IPS DF 6.9 (cell line): Measurements from ENCODE around the gene SAMD8.

Experiments
- DNase-seq: peaks from one replicate; pipeline ENCODE4 v3.0.0-alpha.2; 2013; ENCODE audit warnings: low read depth, low spot score
- H3K27ac ChIP-seq: one replicate; pipeline ENCODE4 v1.5.1; 2013; ENCODE audit warnings: low read length, control low read depth
- H3K27me3 ChIP-seq: 2 replicates; pipeline ENCODE4 v1.6.1; 2013; ENCODE audit warnings: mild to moderate bottlenecking, low read length; ENCODE audit not compliant: control insufficient read depth, insufficient read depth
- H3K36me3 ChIP-seq: 2 replicates; pipeline ENCODE4 v1.6.1; 2013; ENCODE audit warnings: low read length; ENCODE audit not compliant: control insufficient read depth, insufficient read depth
- H3K4me1 ChIP-seq: 2 replicates; pipeline ENCODE4 v1.6.1; 2013; ENCODE audit warnings: low read length; ENCODE audit not compliant: control insufficient read depth, insufficient read depth
- H3K4me3 ChIP-seq: 2 replicates; pipeline ENCODE4 v1.5.1; 2013; ENCODE audit warnings: mild to moderate bottlenecking, low read length
- H3K9me3 ChIP-seq: 2 replicates; pipeline ENCODE4 v1.6.1; 2013; ENCODE audit warnings: low read length, inconsistent platforms; ENCODE audit not compliant: control insufficient read depth, insufficient read depth
- WGBS: extraction: QIAGEN DNeasy Blood & Tissue Kit; methylation state at CpG from one replicate; pipeline ENCODE4 v1.1.7; 2013; ENCODE audit warnings: mixed read lengths, missing lambda C conversion rate; ENCODE audit not compliant: insufficient read length, insufficient coverage; 5-methylcytosine and 5-hydroxymethylcytosine counted together

The SAMD8 gene

DNA sequence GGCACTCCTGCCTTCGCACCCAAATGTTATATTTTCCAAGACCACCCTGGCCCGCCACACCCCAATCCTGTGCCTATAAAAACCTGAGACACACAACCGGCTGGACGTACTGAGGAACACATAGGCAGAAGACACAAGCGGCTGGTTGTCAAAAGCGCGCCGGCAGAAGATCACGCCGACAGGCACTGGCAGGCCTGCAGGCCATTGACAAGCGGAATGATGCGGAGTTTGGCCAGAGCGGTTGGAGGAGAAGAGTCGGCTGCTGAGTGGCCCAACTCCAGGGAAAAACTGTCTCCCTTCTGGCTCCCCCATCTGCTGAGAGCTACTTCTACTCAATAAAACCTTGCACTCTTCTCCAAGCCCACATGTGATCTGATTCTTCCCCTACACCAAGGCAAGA is 39.7 kb upstream of the SAMD8 start:
- H3K9me3 ChIP-seq = no peaks in the 10 kb centered on the region
- H3K27ac ChIP-seq = no peak overlapping the region
- H3K4me3 ChIP-seq = no peak overlapping the region
- H3K27me3 ChIP-seq = no peaks in the 10 kb centered on the region
- H3K4me1 ChIP-seq = no peaks in the 10 kb centered on the region
- DNase-seq = no peak
- H3K36me3 ChIP-seq = no peaks in the 10 kb centered on the region
- WGBS = no CpG with 5 or more reads among the region's 14 CpGs

DNA sequence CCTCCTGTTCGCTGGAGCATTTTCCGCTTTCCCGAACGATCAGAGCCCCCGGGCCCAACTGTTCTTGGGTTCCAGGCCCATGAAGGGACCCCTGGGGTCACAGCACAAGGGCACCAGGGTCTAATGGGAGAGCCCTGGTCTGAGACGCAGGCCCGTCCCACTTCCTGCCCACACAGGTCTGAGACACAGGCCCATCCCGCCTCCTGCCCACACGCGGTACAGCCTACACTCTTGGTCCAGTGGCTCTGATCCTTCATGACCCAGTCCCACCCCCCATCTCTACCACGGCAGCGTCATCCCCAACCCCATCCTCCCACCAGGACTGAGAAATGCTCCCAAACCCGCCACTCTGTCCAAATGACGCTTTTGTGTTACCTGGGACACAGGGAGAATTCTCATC is 38.7 kb upstream of the SAMD8 start:
- DNase-seq = no peak
- H3K27me3 ChIP-seq = no peaks in the 10 kb centered on the region
- H3K9me3 ChIP-seq = no peaks in the 10 kb centered on the region
- H3K4me1 ChIP-seq = 0 out of 2 replicates have a peak, but pooled peaks cover 1% of the 10 kb centered on the region
- no CpG with 5 or more reads among the region's 14 CpGs for WGBS
- H3K36me3 ChIP-seq = no peaks in the 10 kb centered on the region
- no peak overlapping the region for H3K27ac ChIP-seq
- no peak overlapping the region for H3K4me3 ChIP-seq

GRCh38 chr10:75073442-75073841 is 38.0 kb upstream of the SAMD8 start:
- no CpG with 5 or more reads among the region's 17 CpGs for WGBS
- Histone ChIP-seq H3K27me3 (no peaks in the 10 kb centered on the region), H3K27ac (no peak overlapping the region), H3K4me3 (no peak overlapping the region), H3K9me3 (no peaks in the 10 kb centered on the region), H3K4me1 (0 out of 2 replicates have a peak, but pooled peaks cover 1% of the 10 kb centered on the region), H3K36me3 (no peaks in the 10 kb centered on the region)
- no peak for DNase-seq

- WGBS = no CpG with 5 or more reads among the region's 2 CpGs
Measured at GRCh38 chr10:75074711-75075445, 36.6 kb upstream of the SAMD8 start.

DNA sequence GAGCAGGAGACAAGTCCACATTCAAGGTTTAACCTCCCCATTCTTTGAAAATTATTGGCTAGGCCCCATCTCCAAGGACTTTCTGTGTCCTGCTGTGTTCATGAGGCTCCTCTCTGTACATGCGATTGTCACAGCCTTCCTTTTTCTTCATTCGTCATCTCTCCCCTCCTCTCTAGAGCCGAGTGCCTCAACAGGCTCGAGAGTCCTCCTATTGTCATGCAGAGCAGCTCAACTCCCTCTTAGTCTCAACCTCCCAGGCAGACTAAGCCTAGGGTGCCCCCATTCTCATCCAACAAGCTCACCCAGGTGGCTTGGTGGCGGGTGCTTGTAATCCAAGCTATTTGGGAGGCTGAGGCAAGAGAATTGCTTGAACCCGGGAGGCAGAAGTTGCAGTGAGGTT is 35.1 kb upstream of the SAMD8 start:
- Histone ChIP-seq H3K36me3 (no peaks in the 10 kb centered on the region), H3K27me3 (no peaks in the 10 kb centered on the region), H3K4me1 (0 out of 2 replicates have a peak, but pooled peaks cover 1% of the 10 kb centered on the region), H3K4me3 (no peak overlapping the region), H3K9me3 (no peaks in the 10 kb centered on the region), H3K27ac (no peak overlapping the region)
- no CpG with 5 or more reads among the region's 6 CpGs for WGBS
- DNase-seq = no peak

More at GRCh38 chr10:75074711-75075445, 36.6 kb upstream of the SAMD8 start:
- H3K27ac ChIP-seq = no peak overlapping the region
- H3K9me3 ChIP-seq = no peaks in the 10 kb centered on the region
- no peaks in the 10 kb centered on the region for H3K27me3 ChIP-seq
- H3K4me3 ChIP-seq = no peak overlapping the region
- H3K4me1 ChIP-seq = 0 out of 2 replicates have a peak, but pooled peaks cover 1% of the 10 kb centered on the region
- H3K36me3 ChIP-seq = no peaks in the 10 kb centered on the region
- DNase-seq = no peak

DNA sequence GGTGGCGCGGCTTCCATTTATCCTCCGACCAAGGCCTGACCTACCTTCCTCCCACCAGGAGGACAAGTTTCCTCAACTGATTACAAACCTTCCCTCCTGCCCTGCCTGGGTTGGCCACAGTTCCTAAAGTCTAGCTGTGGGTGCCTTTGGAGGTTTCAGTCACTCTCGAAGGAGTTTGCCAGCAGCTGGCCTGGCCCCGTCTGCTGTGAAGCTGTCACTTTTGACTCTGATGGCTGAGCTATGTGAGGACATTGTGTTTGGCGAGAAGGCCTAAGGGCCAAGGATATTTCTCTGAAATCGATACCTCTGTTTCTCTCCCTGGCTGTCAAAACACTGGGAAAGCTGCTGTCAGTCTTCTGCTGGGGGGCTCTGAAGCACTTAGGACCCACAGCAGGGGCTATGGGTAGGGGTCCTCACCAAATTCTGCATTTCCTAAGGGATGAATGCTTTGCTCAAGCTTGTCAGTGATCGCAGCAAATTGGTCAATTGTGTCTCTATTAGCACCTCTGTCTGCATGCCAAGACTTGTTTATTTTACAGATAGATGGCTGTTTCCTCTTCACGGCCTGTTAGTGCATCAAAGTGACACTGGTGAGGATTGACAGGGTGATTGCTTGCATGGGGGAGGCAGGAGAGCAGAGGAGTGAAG is 31.9 kb upstream of the SAMD8 start:
- Histone ChIP-seq H3K27ac (no peak overlapping the region), H3K36me3 (no peaks in the 10 kb centered on the region), H3K27me3 (no peaks in the 10 kb centered on the region), H3K4me1 (0 out of 2 replicates have a peak, but pooled peaks cover 1% of the 10 kb centered on the region), H3K4me3 (no peak overlapping the region), H3K9me3 (no peaks in the 10 kb centered on the region)
- DNase-seq = no peak
- no CpG with 5 or more reads among the region's 9 CpGs for WGBS

- WGBS = no CpG with 5 or more reads among the region's 4 CpGs
- H3K9me3 ChIP-seq = no peaks in the 10 kb centered on the region
- DNase-seq = no peak
Measured at GRCh38 chr10:75080554-75080953, 30.9 kb upstream of the SAMD8 start.

GRCh38 chr10:75081379-75081778 is 30.1 kb upstream of the SAMD8 start:
- no peaks in the 10 kb centered on the region for H3K9me3 ChIP-seq
- DNase-seq = no peak
- no peak overlapping the region for H3K27ac ChIP-seq
- H3K4me1 ChIP-seq = 0 out of 2 replicates have a peak, but pooled peaks cover 1% of the 10 kb centered on the region
- H3K4me3 ChIP-seq = no peak overlapping the region
- H3K27me3 ChIP-seq = no peaks in the 10 kb centered on the region
- no peaks in the 10 kb centered on the region for H3K36me3 ChIP-seq
- no CpG with 5 or more reads among the region's 5 CpGs for WGBS

More at GRCh38 chr10:75080554-75080953, 30.9 kb upstream of the SAMD8 start:
- Histone ChIP-seq H3K4me3 (no peak overlapping the region), H3K4me1 (0 out of 2 replicates have a peak, but pooled peaks cover 1% of the 10 kb centered on the region), H3K27me3 (no peaks in the 10 kb centered on the region), H3K27ac (no peak overlapping the region), H3K36me3 (no peaks in the 10 kb centered on the region)

DNA sequence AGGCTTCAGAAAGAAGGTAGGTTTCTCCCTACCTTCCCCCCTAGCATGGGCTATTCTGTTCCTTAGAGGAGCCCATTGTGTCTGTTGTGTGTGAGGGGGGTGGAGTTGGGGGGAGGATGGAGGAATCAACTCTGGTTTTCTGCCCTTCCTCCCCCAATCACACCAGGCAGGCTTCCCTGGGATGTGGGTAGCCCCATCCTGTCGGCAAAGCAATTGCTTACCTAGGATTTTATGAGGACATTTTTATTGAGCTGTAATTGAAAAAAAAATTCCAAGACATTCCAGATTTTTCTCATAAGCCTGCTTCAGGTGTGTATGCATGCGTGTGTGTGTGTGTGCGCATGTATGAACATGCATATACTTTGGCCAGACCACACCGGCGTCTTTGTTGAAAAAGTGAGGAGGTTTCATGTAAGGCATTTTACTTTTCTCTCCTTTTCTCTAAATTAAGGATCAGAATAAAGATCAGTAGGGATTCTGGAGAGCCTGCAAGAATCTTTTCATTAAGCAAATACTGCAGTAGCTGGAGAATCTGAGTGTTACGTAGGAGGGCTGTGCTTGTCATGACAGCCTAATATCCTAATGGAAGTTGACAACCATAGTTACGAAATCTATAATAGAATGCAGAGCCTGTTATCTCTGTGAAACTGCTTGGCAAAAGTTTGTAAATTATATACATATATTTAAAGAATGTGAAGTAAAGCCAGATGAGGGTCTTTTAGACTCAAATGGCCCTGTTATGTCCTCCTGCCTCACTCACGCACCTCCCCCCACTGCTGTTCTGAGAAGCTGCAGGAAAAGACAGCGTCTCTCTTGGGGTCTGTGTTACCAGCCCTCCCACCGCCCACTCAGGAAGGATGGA is 27.3 kb upstream of the SAMD8 start:
- no peaks in the 10 kb centered on the region for H3K27me3 ChIP-seq
- no peak overlapping the region for H3K4me3 ChIP-seq
- no peak overlapping the region for H3K27ac ChIP-seq
- no CpG with 5 or more reads among the region's 10 CpGs for WGBS
- no peaks in the 10 kb centered on the region for H3K36me3 ChIP-seq
- peaks cover 5% of the 10 kb centered on the region for H3K4me1 ChIP-seq
- no peaks in the 10 kb centered on the region for H3K9me3 ChIP-seq
- no peak for DNase-seq

- peaks cover 5% of the 10 kb centered on the region for H3K4me1 ChIP-seq
- no peak for DNase-seq
Measured at GRCh38 chr10:75084834-75085384, 26.5 kb upstream of the SAMD8 start.

More at GRCh38 chr10:75084834-75085384, 26.5 kb upstream of the SAMD8 start:
- no peak overlapping the region for H3K27ac ChIP-seq
- H3K9me3 ChIP-seq = no peaks in the 10 kb centered on the region
- no peaks in the 10 kb centered on the region for H3K36me3 ChIP-seq
- WGBS = no CpG with 5 or more reads among the region's 19 CpGs
- H3K27me3 ChIP-seq = no peaks in the 10 kb centered on the region
- H3K4me3 ChIP-seq = no peak overlapping the region
